T-helper 22 cell (primary cell): Measurements from ENCODE around the gene L1CAM.

ENCODE experiments used
- DNase-seq: peaks from one replicate; pipeline ENCODE4 v3.0.0-alpha.2; 2020; ENCODE audit warnings: low read depth

Gene L1CAM

GRCh38 chrX:153875391-153876111 is 10.4 kb downstream of the L1CAM start:
- DNase-seq = peak; percentile 30

GRCh38 chrX:153874366-153875125 is 11.4 kb downstream of the L1CAM start:
- DNase-seq = no peak

GRCh38 chrX:153874085-153874365 is 11.9 kb downstream of the L1CAM start:
- no peak for DNase-seq

DNA sequence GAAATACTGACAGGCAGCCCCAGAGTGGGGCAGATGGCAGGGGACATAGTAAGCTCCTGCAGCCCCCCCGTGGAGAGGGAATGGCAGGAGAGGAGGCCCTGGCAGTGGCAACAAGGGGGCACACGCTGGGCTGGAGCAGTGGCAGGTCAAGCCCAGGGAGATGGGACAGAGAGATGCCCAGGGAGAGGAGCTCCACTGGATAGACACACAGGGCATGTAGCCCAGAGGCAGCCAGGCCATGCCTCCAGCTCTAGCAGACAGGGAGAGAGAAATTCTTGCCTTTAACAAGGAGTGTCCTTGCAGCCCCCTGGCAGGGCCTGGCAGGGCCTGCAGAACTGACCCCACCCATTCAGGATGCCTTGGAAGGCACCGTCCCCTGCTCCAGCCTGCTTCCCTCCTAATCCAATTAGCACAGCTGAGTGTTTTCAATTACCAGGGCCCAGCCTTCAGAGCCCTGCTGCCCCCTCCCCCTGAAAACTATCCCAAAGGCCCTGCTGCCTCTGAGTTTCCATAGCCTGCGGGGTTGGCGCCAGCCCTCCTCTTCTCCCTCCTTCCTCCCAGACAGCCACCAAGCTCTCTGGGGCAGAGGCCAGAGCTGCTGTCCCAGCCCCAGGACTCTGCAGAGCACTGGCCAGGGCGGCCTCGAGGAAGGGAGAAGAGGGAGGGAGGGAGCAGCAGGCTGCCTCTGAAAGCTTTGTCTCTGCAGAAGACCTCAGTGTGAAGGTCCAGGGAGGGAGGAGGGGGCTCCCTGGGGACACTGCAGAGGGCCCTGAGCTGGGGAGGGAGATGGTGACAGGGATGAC is 12.5 kb downstream of the L1CAM start:
- no peak for DNase-seq

- DNase-seq = no peak
Observed at GRCh38 chrX:153871946-153872878, 13.8 kb downstream of the L1CAM start.

- no peak for DNase-seq
Observed at GRCh38 chrX:153871451-153871850, 14.5 kb downstream of the L1CAM start.

DNA sequence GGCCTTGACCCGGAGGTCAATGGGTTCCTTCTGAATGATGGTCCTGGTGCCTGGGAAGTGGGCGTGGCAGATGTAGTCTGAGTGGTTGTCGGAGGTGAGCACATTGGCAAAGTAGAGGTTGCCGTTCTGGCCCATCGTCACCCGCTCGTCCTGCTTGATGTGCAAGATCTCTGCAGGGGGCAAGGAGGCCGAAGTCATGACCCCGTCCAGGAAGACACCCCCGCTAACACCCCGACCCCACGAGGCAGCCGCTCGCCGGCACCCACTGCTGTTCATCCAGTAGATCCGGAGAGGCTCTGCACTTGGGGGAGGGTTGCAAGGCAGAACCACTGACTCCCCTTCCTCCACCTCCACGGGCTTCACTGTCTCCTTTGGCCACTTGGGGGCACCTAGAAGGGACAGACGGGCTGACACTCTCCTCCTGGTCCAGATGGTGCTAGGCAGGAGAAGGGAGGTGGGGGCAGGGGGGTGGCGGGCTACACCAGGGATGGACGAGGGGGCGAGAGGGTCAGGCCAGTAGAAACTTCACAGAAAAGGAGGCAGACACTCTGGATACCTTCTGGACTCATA is 15.1 kb downstream of the L1CAM start:
- DNase-seq = no peak

DNA sequence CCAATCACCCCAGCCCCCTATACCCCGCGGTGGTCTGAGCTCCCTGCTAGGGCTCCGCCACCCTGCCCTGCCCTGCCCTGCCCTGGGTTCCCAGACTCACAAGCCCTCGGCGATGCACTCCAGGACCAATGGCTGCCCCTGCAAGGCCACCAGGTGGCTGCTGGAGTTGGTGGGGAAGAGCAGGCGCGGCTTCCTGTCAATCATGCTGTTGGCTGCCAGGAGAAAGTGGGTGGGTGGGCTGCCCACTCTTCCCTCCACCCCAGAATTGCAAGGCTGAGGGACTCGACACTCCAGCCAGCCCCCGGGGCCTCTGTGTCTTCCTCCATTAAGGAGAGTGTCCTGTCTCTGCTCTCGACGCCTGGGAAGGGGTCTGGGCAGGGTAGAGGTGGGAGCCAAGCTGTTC is 15.7 kb downstream of the L1CAM start:
- DNase-seq = no peak

DNA sequence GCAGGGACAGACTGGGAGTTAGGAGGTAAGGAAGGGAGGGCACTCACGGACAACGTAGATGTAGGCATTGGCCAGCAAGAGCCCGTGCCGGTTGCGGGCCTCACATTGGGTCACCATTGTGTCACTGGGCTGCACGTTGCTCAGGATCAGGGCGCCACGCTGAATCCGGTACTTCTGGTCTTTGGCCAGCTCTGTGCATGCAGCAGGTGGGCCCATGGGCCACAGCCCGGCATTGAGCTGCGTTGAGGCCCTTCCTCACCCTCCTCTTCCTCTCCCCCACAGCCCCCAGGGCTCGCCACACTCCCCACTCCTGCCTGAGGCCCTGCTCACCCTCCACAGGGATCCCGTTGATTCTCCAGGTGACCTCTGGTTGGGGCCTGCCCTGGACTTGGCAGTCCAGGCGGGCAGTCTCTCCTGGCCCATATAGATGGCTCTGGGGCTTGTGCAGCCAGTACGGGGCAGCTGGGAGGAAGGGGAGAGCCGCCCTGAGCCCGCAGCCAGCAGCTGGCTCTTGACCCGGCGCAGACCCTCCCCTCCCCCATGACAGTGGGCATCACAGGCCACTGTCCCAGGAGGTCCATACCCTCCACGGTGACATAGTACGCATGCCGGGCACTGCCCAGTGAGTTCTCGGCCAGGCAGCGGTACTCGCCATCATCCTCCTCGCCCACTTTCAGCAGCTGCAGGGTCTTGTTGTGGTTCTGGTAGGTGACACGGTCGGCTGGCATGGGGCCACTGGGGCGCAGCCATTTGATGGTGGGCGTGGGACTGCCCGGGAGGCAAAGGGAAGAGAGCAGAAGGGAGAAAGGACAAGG is 16.3 kb downstream of the L1CAM start:
- DNase-seq = no peak

GRCh38 chrX:153868576-153869472 is 17.1 kb downstream of the L1CAM start:
- DNase-seq = no peak

- DNase-seq = no peak
Observed at GRCh38 chrX:153867671-153868070, 18.3 kb downstream of the L1CAM start.

DNA sequence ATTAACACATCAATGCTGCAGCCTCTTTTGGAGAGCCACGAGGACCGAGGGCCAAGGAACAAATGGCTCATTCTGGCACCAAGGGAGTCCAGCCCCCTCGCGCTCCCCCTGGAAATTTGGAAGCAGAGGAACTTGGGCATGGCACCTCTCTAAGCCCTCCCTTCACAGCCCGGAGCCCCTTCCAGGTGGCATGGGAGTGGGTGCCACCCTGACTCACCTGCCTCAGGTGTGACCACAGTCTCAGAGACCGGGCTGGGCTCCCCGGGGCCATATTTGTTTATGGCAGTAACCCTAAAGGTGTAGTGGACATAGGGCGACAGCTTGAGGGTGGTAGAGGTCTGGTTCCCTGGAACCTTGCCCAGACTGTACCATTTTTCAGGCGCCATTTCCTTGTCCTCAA is 18.8 kb downstream of the L1CAM start:
- no peak for DNase-seq

GRCh38 chrX:153866302-153867019 is 19.5 kb downstream of the L1CAM start:
- no peak for DNase-seq

- DNase-seq = no peak
Observed at GRCh38 chrX:153865685-153866084, 20.3 kb downstream of the L1CAM start.

- DNase-seq = no peak
Observed at GRCh38 chrX:153865321-153865580, 20.7 kb downstream of the L1CAM start.

GRCh38 chrX:153864561-153865320 is 21.2 kb downstream of the L1CAM start:
- DNase-seq = no peak

DNA sequence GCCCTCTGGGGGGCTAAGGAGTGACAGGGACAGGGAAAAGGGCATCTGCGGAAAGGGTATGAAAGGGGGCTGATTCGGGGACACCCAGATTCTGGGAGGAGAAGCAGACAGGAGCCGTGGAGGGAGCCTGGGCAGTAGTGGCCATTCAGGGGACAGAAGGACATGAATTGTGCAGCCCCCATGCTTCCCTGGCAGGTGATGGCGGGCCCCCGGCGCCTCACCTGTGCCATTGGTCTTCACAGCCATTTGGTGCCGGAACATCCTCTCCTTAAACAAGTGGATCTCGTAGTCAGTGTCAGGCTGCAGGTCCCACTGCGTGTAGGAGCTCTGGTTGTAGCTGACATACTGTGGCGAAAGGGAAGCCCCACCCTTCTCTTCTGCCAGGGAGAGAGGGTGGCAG is 21.9 kb downstream of the L1CAM start:
- DNase-seq = no peak

GRCh38 chrX:153863251-153863991 is 22.6 kb downstream of the L1CAM start:
- DNase-seq = no peak
